HG02610 (cell line): Measurements from ENCODE around the gene HPRT1.

ENCODE experiments used
- ATAC-seq: cut with Tn5 transposase; IDR thresholded peaks from one replicate; pipeline ENCODE4 v1.9.1; 2021; ENCODE audit warnings: mild to moderate bottlenecking, moderate library complexity; ENCODE audit not compliant: unreplicated experiment

HPRT1 gene

DNA sequence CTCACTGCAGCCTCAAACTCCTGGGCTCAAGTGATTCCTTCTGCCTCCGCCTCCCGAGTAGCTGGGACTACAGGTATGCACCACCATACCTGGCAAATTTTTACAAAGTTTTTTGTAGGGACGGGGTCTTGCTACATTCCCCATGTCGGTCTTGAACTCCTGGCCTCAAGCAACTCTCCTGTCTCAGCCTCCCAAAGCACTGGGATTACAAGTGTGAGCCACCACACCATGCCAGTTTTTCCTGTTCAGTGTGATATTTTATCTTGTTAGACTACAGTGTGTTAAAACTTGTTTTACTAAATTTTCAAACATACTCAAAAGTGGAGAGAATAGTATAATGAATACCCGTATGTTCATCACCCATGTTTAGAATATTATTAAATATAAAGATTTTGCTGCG lies 12.1 kb downstream of the HPRT1 start:
- ATAC-seq, result no peak

DNA sequence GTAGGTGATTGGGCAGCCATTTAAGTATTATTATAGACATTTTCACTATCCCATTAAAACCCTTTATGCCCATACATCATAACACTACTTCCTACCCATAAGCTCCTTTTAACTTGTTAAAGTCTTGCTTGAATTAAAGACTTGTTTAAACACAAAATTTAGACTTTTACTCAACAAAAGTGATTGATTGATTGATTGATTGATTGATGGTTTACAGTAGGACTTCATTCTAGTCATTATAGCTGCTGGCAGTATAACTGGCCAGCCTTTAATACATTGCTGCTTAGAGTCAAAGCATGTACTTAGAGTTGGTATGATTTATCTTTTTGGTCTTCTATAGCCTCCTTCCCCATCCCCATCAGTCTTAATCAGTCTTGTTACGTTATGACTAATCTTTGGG lies 16.3 kb downstream of the HPRT1 start:
- ATAC-seq, result no peak

GRCh38 chrX:134478374-134478773 lies 18.4 kb downstream of the HPRT1 start:
- no peak for ATAC-seq

GRCh38 chrX:134480061-134480460 lies 20.1 kb downstream of the HPRT1 start:
- no peak for ATAC-seq

- no peak for ATAC-seq
Measured at GRCh38 chrX:134481339-134481738, 21.4 kb downstream of the HPRT1 start.

GRCh38 chrX:134482371-134482770 lies 22.4 kb downstream of the HPRT1 start:
- ATAC-seq, result no peak

GRCh38 chrX:134484039-134484438 lies 24.1 kb downstream of the HPRT1 start:
- no peak for ATAC-seq

DNA sequence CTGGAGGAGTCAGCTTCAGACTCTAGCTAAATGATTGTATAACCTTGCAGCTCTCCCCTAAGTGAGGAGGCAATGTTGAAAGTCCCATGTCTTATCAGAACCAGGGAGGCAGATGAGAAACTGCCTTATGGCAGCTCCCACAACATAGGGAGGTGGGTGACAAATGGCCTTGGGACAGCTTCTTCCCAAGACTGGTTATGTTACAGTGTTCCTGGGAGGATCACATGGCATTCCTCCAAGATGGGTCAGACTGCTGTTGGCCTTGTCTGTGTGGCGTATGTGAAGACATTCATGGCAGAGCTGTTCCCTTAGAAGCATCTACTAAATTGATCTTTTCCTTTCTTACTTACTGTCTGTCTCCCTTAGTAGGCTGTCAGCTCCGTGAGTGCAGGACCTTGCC lies 42.0 kb downstream of the HPRT1 start:
- ATAC-seq, result no peak

- ATAC-seq, result no peak
Measured at GRCh38 chrX:134502686-134503085, 42.7 kb downstream of the HPRT1 start.

- no peak for ATAC-seq
Measured at GRCh38 chrX:134512566-134512965, 52.6 kb downstream of the HPRT1 start.

DNA sequence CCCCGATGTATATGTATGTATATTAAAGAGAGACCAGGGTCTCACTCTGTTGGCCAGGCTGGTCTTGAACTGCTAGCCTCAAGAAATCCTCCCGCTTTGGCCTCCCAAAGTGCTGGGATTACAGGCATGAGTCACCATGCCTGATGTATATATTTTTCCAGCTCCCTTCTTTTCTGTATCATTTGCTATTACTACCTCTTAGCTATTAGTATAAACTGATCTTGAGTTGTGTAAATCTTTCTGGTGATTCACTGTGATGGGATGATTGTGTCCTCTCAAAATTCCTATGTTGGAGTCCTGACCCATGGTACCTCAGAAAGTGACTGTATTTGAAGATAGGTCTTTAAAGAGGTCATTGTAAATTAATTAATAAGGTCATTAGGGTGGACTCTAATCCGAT lies 53.1 kb downstream of the HPRT1 start:
- ATAC-seq, result no peak

- no peak for ATAC-seq
Measured at GRCh38 chrX:134520860-134521390, 61.0 kb downstream of the HPRT1 start.

DNA sequence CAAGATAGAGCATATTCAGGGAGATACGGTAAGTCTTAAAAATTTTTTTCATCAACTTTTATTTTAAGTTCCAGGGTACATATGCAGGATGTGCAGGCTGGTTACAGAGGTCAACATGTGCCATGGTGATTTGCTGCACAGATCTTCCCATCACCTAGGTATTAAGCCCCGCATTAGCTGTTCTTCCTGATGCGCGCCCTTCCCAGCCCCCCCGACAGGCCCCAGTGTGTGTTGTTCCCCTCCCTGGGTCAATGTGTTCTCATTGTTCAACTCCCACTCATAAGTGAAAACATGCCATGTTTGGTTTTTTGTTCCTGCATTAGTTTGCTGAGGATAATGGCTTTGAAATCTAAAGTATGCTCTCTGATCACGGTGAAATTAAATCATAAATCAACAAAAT lies 64.2 kb downstream of the HPRT1 start:
- no peak for ATAC-seq

DNA sequence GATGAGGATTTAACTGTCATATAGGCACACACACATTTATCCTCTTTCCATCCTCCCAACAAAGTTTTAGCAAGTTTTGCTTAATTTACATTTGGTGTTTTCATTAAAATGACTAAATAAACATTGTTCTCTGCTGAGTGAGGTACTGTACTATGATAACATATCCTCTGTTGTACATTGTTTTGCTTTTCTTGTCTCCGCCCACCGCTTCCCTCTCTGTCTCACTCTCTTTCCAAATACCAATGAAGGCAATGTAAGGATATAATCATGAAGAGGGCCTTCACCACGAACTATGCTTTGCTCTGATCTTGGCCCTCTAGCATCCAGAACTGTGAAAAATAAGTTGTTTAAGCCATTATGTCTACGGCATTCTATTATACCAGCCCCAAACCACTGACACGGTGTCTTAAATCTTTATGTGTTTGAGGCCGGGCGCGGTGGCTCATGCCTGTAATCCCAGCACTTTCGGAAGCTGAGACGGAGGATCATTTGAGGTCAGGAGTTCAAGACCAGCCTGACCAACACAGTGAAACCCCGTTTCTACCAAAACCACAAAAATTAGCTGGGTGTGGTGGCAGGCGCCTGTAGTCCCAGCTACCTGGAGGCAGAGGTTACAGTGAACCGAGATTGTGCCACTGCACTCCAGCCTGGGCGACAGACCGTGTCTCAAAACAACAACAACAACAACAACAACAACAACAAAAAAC lies 65.3 kb downstream of the HPRT1 start:
- ATAC-seq, result no peak

DNA sequence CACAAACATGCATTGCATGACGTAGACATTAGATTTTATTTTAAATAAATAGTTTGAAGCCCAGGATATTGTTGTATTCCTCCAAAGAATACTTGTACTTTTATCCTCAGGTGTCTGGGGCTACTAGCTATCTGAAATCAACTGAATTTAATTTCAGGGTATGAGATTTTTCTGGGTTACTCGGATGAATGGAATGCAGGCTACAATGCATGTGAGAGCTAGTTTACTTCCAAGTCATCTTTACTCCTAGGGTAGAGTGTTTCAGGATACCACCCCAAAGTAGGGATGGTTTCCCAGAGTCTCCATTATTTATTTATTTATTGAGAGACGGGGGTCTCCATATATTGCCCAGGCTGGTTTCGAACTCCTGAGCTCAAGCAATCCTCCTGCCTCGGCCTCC lies 66.4 kb downstream of the HPRT1 start:
- ATAC-seq, result no peak

GRCh38 chrX:134528960-134529359 lies 69.0 kb downstream of the HPRT1 start:
- no peak for ATAC-seq

DNA sequence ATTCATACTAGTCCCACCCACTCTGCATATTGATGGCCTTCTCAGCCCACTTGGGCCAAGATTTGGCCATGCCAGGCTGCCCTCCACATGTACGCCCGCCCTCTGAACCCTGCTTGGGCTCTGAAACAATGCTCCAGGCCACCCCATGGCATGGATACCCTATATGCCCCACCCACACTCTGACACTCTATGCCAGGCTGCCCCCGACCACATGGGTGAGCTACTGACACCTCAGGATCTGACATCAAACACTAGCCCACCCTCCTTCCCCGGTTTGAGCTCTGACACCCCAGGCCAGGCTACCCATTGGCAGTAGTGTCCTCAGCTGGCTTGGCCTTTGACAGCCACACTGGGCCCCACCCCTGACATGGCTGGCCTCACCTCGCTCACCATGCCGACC lies 69.5 kb downstream of the HPRT1 start:
- no peak for ATAC-seq

DNA sequence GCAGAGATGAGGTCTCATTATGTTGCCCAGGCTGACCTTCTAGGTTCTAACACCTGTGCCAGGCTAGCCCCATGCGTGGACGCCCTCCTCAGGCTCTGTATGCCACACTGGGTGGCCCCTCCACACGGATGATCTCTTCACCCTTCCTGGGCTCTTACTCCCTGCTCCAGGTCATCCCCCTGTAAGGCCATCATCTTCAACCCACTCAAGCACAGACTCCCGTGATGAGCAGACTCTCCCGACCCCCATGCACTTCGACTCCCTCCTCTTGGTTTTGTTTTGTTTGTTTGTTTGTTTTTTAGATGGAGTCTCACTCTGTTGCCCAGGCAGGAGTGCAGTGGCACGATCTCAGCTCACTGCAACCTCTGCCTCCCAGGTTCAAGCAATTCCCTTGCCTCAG lies 70.9 kb downstream of the HPRT1 start:
- ATAC-seq, result no peak

- no peak for ATAC-seq
Measured at GRCh38 chrX:134533352-134533751, 73.4 kb downstream of the HPRT1 start.

- no peak for ATAC-seq
Measured at GRCh38 chrX:134533952-134534351, 74.0 kb downstream of the HPRT1 start.

GRCh38 chrX:134537179-134537955 lies 77.4 kb downstream of the HPRT1 start:
- no peak for ATAC-seq

DNA sequence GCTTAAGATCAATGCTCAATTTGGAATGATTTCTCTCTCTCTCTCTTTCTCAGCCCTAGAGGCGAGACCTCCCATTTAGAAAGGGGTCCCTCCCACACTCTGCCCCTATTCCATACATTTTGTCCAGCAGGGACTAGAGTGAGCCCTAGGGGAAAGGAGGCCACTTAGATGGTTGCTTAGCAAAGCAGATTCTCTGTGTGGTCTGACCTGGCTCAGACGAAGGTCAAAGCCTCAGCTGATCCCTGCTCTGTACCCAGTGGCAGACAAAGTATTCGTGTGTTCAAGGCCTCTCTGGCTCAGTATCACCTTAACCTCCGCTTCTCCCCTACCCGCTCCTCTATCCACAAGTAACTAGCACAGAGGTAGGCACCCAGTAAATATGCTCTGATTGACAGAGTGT lies 78.4 kb downstream of the HPRT1 start:
- no peak for ATAC-seq
